A549 (cell line): Measurements from ENCODE around the gene NAP1L1. TPM values are rescaled to one million over a fixed set of nuclear protein-coding genes. Genes with fewer than 3 reads are reported as not detected.

ENCODE experiments used
- ATAC-seq, 2 experiments: fragments of 200-7000 bp in 1 of 2; fragments of >200 bp in 1 of 2; cut with Nextera tagmentation in 1 of 2; cut with Tn5 transposase in 1 of 2; 3 replicates each; pipeline versions ENCODE4 v1.8.0 to v1.9.1; 2018 to 2020; ENCODE audit warnings: mild to moderate bottlenecking in 1 of 2, moderate library complexity in 1 of 2
- CTCF ChIA-PET: fragments of 300-600 bp; sonication (Branson Sonifier 250); formaldehyde crosslinking; extraction: SDS; loops from one replicate; lab custom pipeline; 2021; ENCODE audit warnings: antibody characterized with exemption, inconsistent platforms; lab: Yijun Ruan, JAX
- POLR2A ChIA-PET: fragments of 350-600 bp; formaldehyde crosslinking; extraction: SDS; loops from one replicate; lab custom pipeline; 2021; ENCODE audit warnings: antibody characterized with exemption, inconsistent platforms; lab: Yijun Ruan, JAX
- DNase-seq, 2 experiments: peaks; one replicate each; pipeline versions ENCODE4 v3.0.0 to v3.0.0-alpha.2; 2011 to 2016; ENCODE audit warnings: low read depth in 1 of 2, low spot score in 1 of 2
- FAIRE-seq: peaks from 2 replicates; lab custom pipeline; 2011; peaks lifted over from hg19 to GRCh38; lab: Jason Lieb, UNC
- H3K27ac ChIP-seq, 2 experiments: fragments of >200 bp; sonication (Bioruptor Twin); formaldehyde crosslinking; 3 replicates each; pipeline ENCODE4 v1.5.1; 2016 to 2017
- H3K4me1 ChIP-seq: fragments of >200 bp; sonication (Bioruptor Twin); formaldehyde crosslinking; 3 replicates; pipeline ENCODE4 v1.6.1; 2016
- H3K4me2 ChIP-seq: fragments of >200 bp; sonication (Bioruptor Twin); formaldehyde crosslinking; 3 replicates; pipeline ENCODE4 v1.6.1; 2016
- H3K4me3 ChIP-seq: fragments of >200 bp; sonication (Bioruptor Twin); formaldehyde crosslinking; 3 replicates; pipeline ENCODE4 v1.5.1; 2016
- H3K9me3 ChIP-seq: fragments of >200 bp; sonication (Bioruptor Twin); formaldehyde crosslinking; 3 replicates; pipeline ENCODE4 v1.6.1; 2016
- BHLHE40 ChIP-seq: IDR thresholded peaks from 2 replicates; pipeline ENCODE4 v1.6.1; 2012; ENCODE audit warnings: low read depth, low read length, inconsistent platforms
- CBX2 ChIP-seq: fragments of 200-600 bp; sonication (generic); IDR thresholded peaks from 2 replicates; pipeline ENCODE4 v1.6.1; 2016; ENCODE audit warnings: low read depth, mild to moderate bottlenecking, borderline replicate concordance
- EHMT2 ChIP-seq: fragments of 200-600 bp; sonication (generic); IDR thresholded peaks from 2 replicates; pipeline ENCODE4 v1.6.1; 2016; ENCODE audit warnings: antibody characterized with exemption, low read depth, mild to moderate bottlenecking, moderate library complexity
- EP300 ChIP-seq, 2 experiments: fragments of >200 bp; sonication (Bioruptor Twin); formaldehyde crosslinking; IDR thresholded peaks; 2 replicates in 1 of 2; 3 replicates in 1 of 2; pipeline ENCODE4 v1.6.1; 2016 to 2017
- ESRRA ChIP-seq: fragments of 150-350 bp; IDR thresholded peaks from 2 replicates; pipeline ENCODE4 v1.6.1; 2014; ENCODE audit warnings: mild to moderate bottlenecking, low read length, borderline replicate concordance
- GATA3 ChIP-seq: IDR thresholded peaks from 2 replicates; pipeline ENCODE4 v1.6.1; 2012; ENCODE audit warnings: borderline replicate concordance
- HEYL ChIP-seq: fragments of 250-450 bp; sonication (Bioruptor Pico); IDR thresholded peaks from 2 replicates; pipeline ENCODE4 v1.8.0; 2021; ENCODE audit warnings: mild to moderate bottlenecking, moderate library complexity
- HOXB13 ChIP-seq: fragments of 250-450 bp; sonication (Bioruptor Pico); IDR thresholded peaks from 2 replicates; pipeline ENCODE4 v1.5.0; 2020; ENCODE audit warnings: low read depth, mild to moderate bottlenecking, moderate library complexity
- KDM1A ChIP-seq: fragments of 200-600 bp; sonication (generic); IDR thresholded peaks from 2 replicates; pipeline ENCODE4 v1.6.1; 2016; ENCODE audit warnings: low read depth, mild to moderate bottlenecking
- KDM5A ChIP-seq: fragments of 200-600 bp; sonication (generic); IDR thresholded peaks from 2 replicates; pipeline ENCODE4 v1.6.1; 2016; ENCODE audit warnings: antibody characterized with exemption, mild to moderate bottlenecking
- MAFK ChIP-seq: fragments of 450-650 bp; IDR thresholded peaks from 2 replicates; pipeline ENCODE4 v1.6.1; 2014; ENCODE audit not compliant: partially characterized antibody
- MYC ChIP-seq: IDR thresholded peaks from 2 replicates; pipeline ENCODE4 v1.6.1; 2012; ENCODE audit warnings: mild to moderate bottlenecking, inconsistent platforms, low read length, improper control_type of control experiment, borderline replicate concordance
- NPAS2 ChIP-seq: fragments of 250-450 bp; sonication (Bioruptor Pico); IDR thresholded peaks from 2 replicates; pipeline ENCODE4 v1.8.0; 2022; ENCODE audit warnings: mild to moderate bottlenecking, moderate library complexity, borderline replicate concordance
- PBX3 ChIP-seq: IDR thresholded peaks from 2 replicates; pipeline ENCODE4 v1.6.1; 2012
- POLR2A ChIP-seq: IDR thresholded peaks from 2 replicates; pipeline ENCODE4 v1.6.1; 2012; ENCODE audit warnings: mild to moderate bottlenecking, low read length
- RARB ChIP-seq: fragments of 250-450 bp; sonication (Bioruptor Pico); IDR thresholded peaks from 2 replicates; pipeline ENCODE4 v1.8.0; 2021; ENCODE audit warnings: mild to moderate bottlenecking, moderate library complexity
- SMC3 ChIP-seq: fragments of >200 bp; sonication (Bioruptor Twin); formaldehyde crosslinking; IDR thresholded peaks from 3 replicates; pipeline ENCODE4 v1.6.1; 2018; ENCODE audit warnings: inconsistent platforms
- ZFP36 ChIP-seq: fragments of 450-650 bp; IDR thresholded peaks from 2 replicates; pipeline ENCODE4 v1.6.1; 2014; ENCODE audit warnings: borderline replicate concordance; ENCODE audit not compliant: partially characterized antibody
- WGBS: methylation state at CpG from one replicate; pipeline ENCODE4 v1.1.6; 2017; ENCODE audit errors: missing lambda C conversion rate; 5-methylcytosine and 5-hydroxymethylcytosine counted together
- polyA plus RNA-seq, 4 experiments: library from polyadenylated mRNA; depleted of rRNA in 3 of 4; stranded (reverse); fragments of >200 nt; fragmentation: RNase III in 1 of 4; extraction: RNeasy Plus Mini Kit Qiagen cat#74134 plus additional on column Dnase treatment in 1 of 4; gene quantifications; 2 replicates in 3 of 4; 3 replicates in 1 of 4; pipeline ENCODE4 v1.2.3, GENCODE V29; 2011 to 2017
- TF ChIP-seq, protein P1 (sequence below): fragments of 450-650 bp; IDR thresholded peaks from 2 replicates; pipeline ENCODE4 v1.6.1; 2014; ENCODE audit warnings: antibody characterized with exemption
- TF ChIP-seq, protein P2 (sequence below): fragments of 250-450 bp; sonication (Bioruptor Pico); IDR thresholded peaks from 2 replicates; pipeline ENCODE4 v1.5.0; 2020; ENCODE audit warnings: low read depth, mild to moderate bottlenecking, moderate library complexity

Gene NAP1L1
- polyA plus RNA-seq, 2 of the 4 experiments (the other 2 are of a cell fraction): 709 to 943 TPM

DNA sequence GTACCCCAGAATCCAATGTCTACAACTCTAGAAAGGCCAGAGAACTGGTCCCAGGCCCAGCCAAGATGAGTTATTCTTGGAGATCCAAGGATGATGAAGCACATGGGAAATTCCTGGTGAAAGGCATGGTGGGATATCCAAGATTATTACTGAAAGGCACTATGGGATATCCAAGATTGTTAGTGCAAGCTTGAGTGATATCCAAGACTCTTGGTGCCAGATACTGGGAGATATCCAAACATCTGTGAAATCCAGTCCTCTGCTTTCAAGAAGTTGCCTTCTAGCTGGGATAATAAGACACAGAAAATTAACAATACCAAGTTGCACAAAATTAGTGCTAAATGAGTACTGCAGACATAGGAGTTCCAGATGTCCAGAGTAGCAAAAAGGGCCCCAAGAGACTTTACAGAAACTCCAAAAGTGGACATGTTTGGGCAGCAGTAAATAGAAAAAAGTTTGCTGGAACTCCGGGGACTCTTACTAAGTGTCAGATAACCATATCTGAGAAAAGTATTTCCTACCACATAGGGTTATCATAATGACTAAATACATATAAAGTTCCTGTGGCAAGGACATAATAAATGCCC is 87.5 kb downstream of the NAP1L1 start (continued):
- TF ChIP-seq, protein P1, sequence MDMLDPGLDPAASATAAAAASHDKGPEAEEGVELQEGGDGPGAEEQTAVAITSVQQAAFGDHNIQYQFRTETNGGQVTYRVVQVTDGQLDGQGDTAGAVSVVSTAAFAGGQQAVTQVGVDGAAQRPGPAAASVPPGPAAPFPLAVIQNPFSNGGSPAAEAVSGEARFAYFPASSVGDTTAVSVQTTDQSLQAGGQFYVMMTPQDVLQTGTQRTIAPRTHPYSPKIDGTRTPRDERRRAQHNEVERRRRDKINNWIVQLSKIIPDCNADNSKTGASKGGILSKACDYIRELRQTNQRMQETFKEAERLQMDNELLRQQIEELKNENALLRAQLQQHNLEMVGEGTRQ: no peak
- TF ChIP-seq MAFK: no peak

- CTCF ChIA-PET: interaction anchor here (1.0 to 1.4 kb wide), 2 partner anchors 10 to 16 kb away, joined by 3 to 4 read pairs; no protein-coding TSS in a partner anchor
These were observed 88.8 kb downstream of the NAP1L1 start for GRCh38 chr12:75995691-75996090.

DNA sequence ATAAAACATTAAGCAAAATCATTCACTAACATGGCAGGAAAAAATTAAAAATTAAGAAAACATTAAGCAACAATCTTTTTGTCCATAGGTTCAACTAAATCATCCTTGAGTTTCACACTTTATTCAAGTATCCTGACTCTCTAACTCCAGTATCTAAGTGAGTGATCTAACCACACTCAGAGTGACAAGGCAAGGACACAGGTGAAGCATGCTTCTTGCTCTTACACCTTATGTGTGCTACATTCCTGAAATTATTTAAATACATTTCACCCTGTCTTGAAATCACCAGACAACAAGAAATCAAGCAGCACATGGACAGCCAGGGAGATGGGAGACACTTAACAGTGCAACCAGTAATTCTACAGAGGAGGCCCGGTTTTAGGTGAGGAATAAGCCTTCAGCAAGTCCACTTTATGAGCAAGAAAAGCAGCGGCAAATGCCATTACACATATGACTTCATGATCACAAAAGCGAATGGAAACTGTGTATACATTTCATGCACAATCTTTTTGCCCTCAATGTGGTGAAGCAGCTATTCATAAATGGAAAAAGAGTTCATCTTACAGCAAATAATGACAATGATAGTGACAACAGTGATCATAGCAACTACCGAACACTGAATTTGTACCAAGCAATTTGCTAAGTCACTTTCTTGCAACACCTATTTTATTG is 90.3 kb downstream of the NAP1L1 start:
- DNase-seq (no peak), FAIRE-seq (no peak)
- H3K27ac ChIP-seq: peak overlapping the region; percentile 49 to 88
- CTCF ChIA-PET: no interaction called here
- no peak for TF ChIP-seq GATA3
- TF ChIP-seq KDM1A: no peak
- TF ChIP-seq HOXB13: peak; percentile 17; the same call in 1 of the 2 replicates
- TF ChIP-seq, all 56 proteins: peak for 1
- 60% methylated on average over 4 of the region's 4 CpGs for WGBS
- POLR2A ChIA-PET: no interaction called here
- H3K4me1 ChIP-seq: peaks cover 73% of the 10 kb centered on the region
- H3K4me2 ChIP-seq: peak overlapping the region; percentile 22
- no peaks in the 10 kb centered on the region for H3K9me3 ChIP-seq
- H3K4me3 ChIP-seq: no peak overlapping the region
- ATAC-seq: no peak

More at GRCh38 chr12:75995691-75996090, 88.8 kb downstream of the NAP1L1 start:
- POLR2A ChIA-PET: interaction anchor here (0.6 to 0.7 kb wide), 2 partner anchors 12 to 29 kb away, joined by 3 to 7 read pairs; no protein-coding TSS in a partner anchor
- ATAC-seq: no peak
- peak overlapping the region; percentile 21 to 61; a peak in 2 of 6 replicates for H3K27ac ChIP-seq
- no peak for TF ChIP-seq SMC3
- no peak for TF ChIP-seq EP300 (IDR thresholded peaks at IDR 0.05)
- TF ChIP-seq RARB: no peak
- TF ChIP-seq POLR2A: no peak
- no peak for TF ChIP-seq EHMT2
- TF ChIP-seq, protein P2, sequence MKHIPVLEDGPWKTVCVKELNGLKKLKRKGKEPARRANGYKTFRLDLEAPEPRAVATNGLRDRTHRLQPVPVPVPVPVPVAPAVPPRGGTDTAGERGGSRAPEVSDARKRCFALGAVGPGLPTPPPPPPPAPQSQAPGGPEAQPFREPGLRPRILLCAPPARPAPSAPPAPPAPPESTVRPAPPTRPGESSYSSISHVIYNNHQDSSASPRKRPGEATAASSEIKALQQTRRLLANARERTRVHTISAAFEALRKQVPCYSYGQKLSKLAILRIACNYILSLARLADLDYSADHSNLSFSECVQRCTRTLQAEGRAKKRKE (CRISPR knock-in tag): no peak
- no peak for TF ChIP-seq MAFK
- no peak for TF ChIP-seq BHLHE40
- TF ChIP-seq ESRRA: no peak
- TF ChIP-seq KDM5A: no peak
- TF ChIP-seq PBX3: no peak
- no peak for TF ChIP-seq MYC
- no peak for TF ChIP-seq ZFP36
- no peak for TF ChIP-seq HEYL (CRISPR knock-in tag)
- no peak for TF ChIP-seq NPAS2 (CRISPR knock-in tag)
- no peak for TF ChIP-seq CBX2
- TF ChIP-seq, all 56 proteins: peak for 0
- DNase-seq: no peak
- Histone ChIP-seq H3K9me3 (no peaks in the 10 kb centered on the region), H3K4me1 (peaks cover 62% of the 10 kb centered on the region), H3K4me2 (no peak overlapping the region), H3K4me3 (no peak overlapping the region)
- no peak for FAIRE-seq
